ENCODE data around the gene YJEFN3. TPM values are rescaled to one million over a fixed set of nuclear protein-coding genes. Genes with fewer than 3 reads are reported as not detected.

The YJEFN3 gene
- total and polyA plus RNA-seq, 2 of the 8 experiments (the other 6 are each of a cell fraction or from before 2014, with no cell fraction given), result 5.7 to 9.4 TPM

GRCh38 chr19:19527674-19528625 lies 761 bp upstream of the YJEFN3 start:
- Histone ChIP-seq H3K4me3 (ENCODE audit: extremely low read depth in 1 of 4, insufficient read depth in 2 of 4, low read depth in 3 of 4, low read length in 4 of 4) (no peak overlapping the region), H4K5ac (ENCODE audit: insufficient read length, low read depth, low read length) (no peak overlapping the region), H3K23ac (ENCODE audit: insufficient read length) (no peak overlapping the region), H4K91ac (replicated peaks; ENCODE audit: insufficient read length, low read length) (no peak overlapping the region), H3K27me3 (replicated peaks in 1 of 4; ENCODE audit: control insufficient read depth in 3 of 4, extremely low read depth in 1 of 4, insufficient read depth in 3 of 4, low read length in 3 of 4) (no peaks in the 10 kb centered on the region), H3K9ac (replicated peaks in 1 of 4; ENCODE audit: extremely low read depth in 1 of 4, low read depth in 3 of 4, low read length in 3 of 4) (no peak overlapping the region), H2BK15ac (ENCODE audit: low read length) (no peak overlapping the region), H3K18ac (ENCODE audit: extremely low read depth, low read length) (no peak overlapping the region), H3K79me2 (ENCODE audit: control insufficient read depth in 1 of 2, insufficient read depth in 2 of 2, low read length in 2 of 2) (peaks cover 0 to 14% of the 10 kb centered on the region in 2 experiments; a peak in 2 of 4 replicates), H3K27ac (ENCODE audit: low read depth, low read length) (no peak overlapping the region), H2BK5ac (ENCODE audit: low read depth, low read length) (no peak overlapping the region), H2BK12ac (ENCODE audit: low read depth, low read length) (no peak overlapping the region), H4K20me1 (replicated peaks in 1 of 2; ENCODE audit: control insufficient read depth in 1 of 2, insufficient read depth in 2 of 2, low read length in 2 of 2) (peaks cover 9 to 30% of the 10 kb centered on the region in 2 experiments), H3K9me3 (ENCODE audit: insufficient read depth in 2 of 2, low read depth in 1 of 2, low read length in 1 of 2) (no peaks in the 10 kb centered on the region), H3K14ac (ENCODE audit: insufficient read length) (no peak overlapping the region), H3K36me3 (ENCODE audit: control insufficient read depth in 2 of 4, insufficient read depth in 4 of 4, low read length in 3 of 4) (peaks cover 0 to 29% (median 10%) of the 10 kb centered on the region in 4 experiments; a peak in 6 of 8 replicates), H3K56ac (replicated peaks; ENCODE audit: insufficient read length, low read depth, low read length) (no peak overlapping the region), H3K23me2 (ENCODE audit: low read depth, low read length) (no peaks in the 10 kb centered on the region), H3K4ac (replicated peaks; ENCODE audit: insufficient read length, low read depth, low read length) (no peak overlapping the region), H2AFZ (ENCODE audit: low read length) (no peak overlapping the region), H2BK120ac (replicated peaks; ENCODE audit: low read depth, low read length) (no peak overlapping the region), H4K8ac (ENCODE audit: extremely low read depth, insufficient read depth, low read length) (no peak overlapping the region), H3K4me1 (replicated peaks in 1 of 4; ENCODE audit: control insufficient read depth in 3 of 4, insufficient read depth in 4 of 4, low read length in 3 of 4) (peaks cover 0 to 3% (median 3%) of the 10 kb centered on the region in 4 experiments; a peak in 3 of 7 replicates), H2AK5ac (ENCODE audit: low read depth, low read length) (no peak overlapping the region), H3K4me2 (ENCODE audit: insufficient read depth in 1 of 2, low read depth in 2 of 2, low read length in 2 of 2) (no peak overlapping the region), H3K79me1 (ENCODE audit: low read depth, low read length) (peaks cover 12% of the 10 kb centered on the region), H2BK20ac (ENCODE audit: low read length) (no peak overlapping the region)
- FAIRE-seq (no peak), DNase-seq (ENCODE audit: low read depth in 1 of 2, low spot score in 2 of 2) (no peak)
- ChIA-PET POLR2A (ENCODE audit: partially characterized antibody) (interaction anchor here (0.8 to 2.2 kb wide), 10 partner anchors 12 to 123 kb away, joined by 3 to 11 read pairs (median 3); partner anchors contain the start of genes GATAD2A, NDUFA13 and TSSK6), CTCF (ENCODE audit: partially characterized antibody) (interaction anchor here (1.0 to 6.7 kb wide), 5 partner anchors 8 to 68 kb away, joined by 3 to 181 read pairs (median 4); no protein-coding TSS in a partner anchor)
- 94% methylated on average over 27 of the region's 27 CpGs; no CpG with 5 or more reads in 1 of the 2 experiments for WGBS, 2 experiments (ENCODE audit: extremely low coverage in 1 of 2, insufficient coverage in 1 of 2, insufficient read length in 1 of 2, insufficient replicate concordance in 2 of 2, low coverage in 1 of 2, low lambda C conversion rate in 2 of 2, missing lambda C conversion rate in 1 of 2)
- TF ChIP-seq CREB1 (IDR thresholded peaks at IDR 0.05) (no peak), SRF (IDR thresholded peaks at IDR 0.05; ENCODE audit: low read depth, low read length) (no peak), PHF8 (conservative IDR thresholded peaks at IDR 0.05; ENCODE audit: low read depth, low read length) (no peak), KDM5A (IDR thresholded peaks at IDR 0.05; ENCODE audit: low read length) (no peak), CHD1 (IDR thresholded peaks at IDR 0.05; ENCODE audit: low read depth, low read length) (no peak), SIRT6 (IDR thresholded peaks at IDR 0.05; ENCODE audit: low read length) (no peak), RNF2 (IDR thresholded peaks at IDR 0.05; ENCODE audit: borderline replicate concordance, low read depth, low read length, missing control alignments, poor library complexity, severe bottlenecking) (no peak)

Data from H1 (cell line).